Ovary (tissue), 9 donors: ENCODE data around the gene GATD1. TPM values are rescaled to one million over a fixed set of nuclear protein-coding genes. Genes with fewer than 3 reads are reported as not detected.

Experiments
- DNase-seq, 5 donors: peaks; one replicate each; pipeline ENCODE4 v3.0.0-alpha.2; 2019 to 2020
- H3K27ac ChIP-seq, 2 donors: fragments of 200-600 bp; one replicate each; pipeline versions ENCODE4 v1.5.1 to v1.8.0; 2019 to 2022
- H3K27me3 ChIP-seq: fragments of 200-600 bp; one replicate; pipeline ENCODE4 v1.8.0; 2022
- H3K36me3 ChIP-seq: fragments of 200-600 bp; sonication (generic); one replicate; pipeline ENCODE4 v1.5.1; 2019
- H3K4me1 ChIP-seq: one replicate; pipeline ENCODE4 v1.8.1; 2013; ENCODE audit warnings: mild to moderate bottlenecking, moderate library complexity; ENCODE audit not compliant: insufficient read depth
- H3K4me3 ChIP-seq: fragments of 200-600 bp; sonication (generic); one replicate; pipeline ENCODE4 v1.5.1; 2017
- H3K9me3 ChIP-seq, 2 donors: fragments of 200-600 bp in 1 of 2; sonication (generic) in 1 of 2; one replicate each; pipeline versions ENCODE4 v1.5.1 to v1.8.1; 2013 to 2019; ENCODE audit warnings: mild to moderate bottlenecking in 1 of 2, moderate library complexity in 1 of 2
- CTCF ChIP-seq, 3 donors: fragments of 450-650 bp in 2 of 3; fragments of 200-600 bp in 1 of 3; IDR thresholded peaks; one replicate each; pipeline versions ENCODE4 v1.5.1 to v1.8.0; 2016 to 2022; ENCODE audit warnings: antibody characterized with exemption in 3 of 3, mild to moderate bottlenecking in 1 of 3
- EP300 ChIP-seq: sonication (generic); formaldehyde crosslinking; IDR thresholded peaks from one replicate; pipeline ENCODE4 v1.6.1; 2017; ENCODE audit warnings: antibody characterized with exemption
- POLR2A ChIP-seq: fragments of 450-650 bp; IDR thresholded peaks from one replicate; pipeline ENCODE4 v1.6.1; 2017; ENCODE audit warnings: antibody characterized with exemption, mild to moderate bottlenecking, moderate library complexity
- WGBS, 3 donors: extraction: QIAGEN DNeasy Blood & Tissue Kit in 1 of 3; methylation state at CpG; one replicate each; pipeline versions ENCODE4 v1.1.5 to v1.1.7; 2013 to 2017; 5-methylcytosine and 5-hydroxymethylcytosine counted together
- intact Hi-C, 4 donors: fragments of 100-400 bp; cut with DNase I; formaldehyde crosslinking; loops; one replicate each; pipeline versions ENCODE4 v1.11.0 to v1.15.1; 2022 to 2023
- polyA plus RNA-seq, 2 donors: library from polyadenylated mRNA; stranded (reverse); fragments of 200-250 nt in 1 of 2; fragments of 350-450 nt in 1 of 2; fragmentation: Illumina TruSeq in 1 of 2; extraction: RNeasy Lipid Tissue Mini Kit (QIAGEN cat#74804) in 1 of 2; gene quantifications; one replicate each; pipeline ENCODE4 v1.2.3, GENCODE V29; 2013 to 2014
- total RNA-seq, 7 donors: library from RNA; depleted of rRNA in 2 of 7; stranded (reverse); fragments of >200 nt in 2 of 7; fragmentation: NEBNext Ultra II Directional in 3 of 7; extraction: Animal tissue kit (Norgen Biotek cat#: 25700) in 3 of 7; gene quantifications; one replicate each; pipeline versions ENCODE4 v1.1.0 to v1.2.4, GENCODE V29; 2016 to 2023
- donor health status: DM: no; HTN: no; CAD: no; lungs with moderate emphysema.
- donor health status: DM: no; HTN: no; CAD: no.
- donor health status: Bipolar disorder and iron deficiency.
- donor health status: DM: yes; HTN: yes; CAD: no.
- donor health status: DM: no; HTN: no; CAD: no.
- donor health status: DM: yes; HTN: yes; CAD: no.

GATD1 gene
- total and polyA plus RNA-seq, 9 donors: 9.4 to 79.8 (median 56.6) TPM

DNA sequence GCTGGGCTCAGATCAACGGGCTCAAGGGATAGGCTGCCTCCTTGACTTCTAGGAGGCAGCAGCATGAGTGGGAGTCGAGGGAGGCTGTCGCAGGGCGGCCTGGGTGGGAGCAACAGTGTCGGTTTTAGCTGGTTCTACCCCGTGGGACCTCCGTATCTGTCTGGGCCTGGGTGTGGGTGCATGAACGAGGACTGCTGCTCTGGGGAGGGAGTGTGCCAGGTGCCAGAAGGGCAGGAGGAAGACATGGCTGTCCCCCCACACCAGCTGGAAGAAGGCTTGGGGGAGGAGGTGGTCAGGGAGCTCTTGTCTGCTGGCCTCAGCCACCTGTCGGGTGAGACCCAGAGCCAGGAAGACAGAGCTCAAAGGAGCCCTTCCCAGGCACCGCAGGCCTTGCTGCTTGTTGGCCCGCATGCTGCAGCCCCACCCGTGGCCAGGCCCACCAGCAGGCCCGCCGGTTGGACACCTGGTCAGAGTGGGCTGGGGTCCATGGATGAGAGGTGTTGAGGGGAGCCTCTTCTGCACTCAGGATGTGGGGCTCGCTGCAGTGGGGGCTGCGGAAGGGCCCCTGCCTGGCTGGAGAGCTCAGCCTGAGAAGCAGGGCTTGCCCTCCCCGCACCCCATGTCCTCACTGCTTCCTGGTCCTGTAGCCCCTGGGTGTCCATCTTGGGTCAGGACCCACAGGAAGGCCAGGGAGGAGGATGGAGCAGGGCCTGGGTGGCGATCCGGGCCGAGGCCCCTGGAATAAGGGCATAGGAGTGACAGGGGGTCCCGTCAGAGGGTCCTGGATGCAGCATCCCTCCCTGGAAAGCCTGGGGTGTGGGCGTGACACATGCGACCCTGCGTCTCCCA, 9.2 kb upstream of the GATD1 start:
- 49 to 55% (median 53%) methylated on average over 23 to 24 of the region's 24 CpGs for WGBS, 3 donors
- no peak for TF ChIP-seq EP300
- no peak for TF ChIP-seq POLR2A
- TF ChIP-seq CTCF (IDR thresholded peaks at IDR 0.05): no peak
- no peaks in the 10 kb centered on the region for H3K36me3 ChIP-seq

GRCh38 chr11:783581-784015, 6.3 kb upstream of the GATD1 start:
- TF ChIP-seq POLR2A (no peak), EP300 (no peak), CTCF (IDR thresholded peaks at IDR 0.05) (peak; percentile 42 to 53 (median 43))
- Histone ChIP-seq H3K27ac (no peak overlapping the region), H3K9me3 (no peaks in the 10 kb centered on the region), H3K36me3 (no peaks in the 10 kb centered on the region), H3K4me3 (no peak overlapping the region), H3K4me1 (no peaks in the 10 kb centered on the region), H3K27me3 (no peaks in the 10 kb centered on the region)
- intact Hi-C loops: no loop called here
- peak; percentile 64 to 79 (median 71) for DNase-seq
- WGBS, 3 donors: 24 to 30% (median 25%) methylated on average over 24 of the region's 24 CpGs

More for the DNA sequence above, 9.2 kb upstream of the GATD1 start:
- Histone ChIP-seq H3K9me3 (no peaks in the 10 kb centered on the region), H3K27me3 (no peaks in the 10 kb centered on the region), H3K27ac (no peak overlapping the region), H3K4me3 (no peak overlapping the region), H3K4me1 (no peaks in the 10 kb centered on the region)
- intact Hi-C loops: no loop called here
- no peak for DNase-seq

GRCh38 chr11:782264-783174, 5.2 kb upstream of the GATD1 start:
- WGBS, 3 donors: 70 to 72% (median 72%) methylated on average over 31 to 36 of the region's 36 CpGs
- Histone ChIP-seq H3K27ac (no peak overlapping the region), H3K9me3 (no peaks in the 10 kb centered on the region), H3K4me3 (no peak overlapping the region), H3K4me1 (peaks cover 5% of the 10 kb centered on the region), H3K27me3 (no peaks in the 10 kb centered on the region), H3K36me3 (no peaks in the 10 kb centered on the region)
- no peak for TF ChIP-seq EP300
- TF ChIP-seq CTCF (IDR thresholded peaks at IDR 0.05): no peak
- no peak for TF ChIP-seq POLR2A
- intact Hi-C loops: no loop called here
- peak in 1 of 5 donors; percentile 21 for DNase-seq

GRCh38 chr11:779955-780532, 2.8 kb upstream of the GATD1 start:
- DNase-seq: peak in 2 of 5 donors; percentile 24 to 27
- WGBS, 3 donors: 93 to 95% (median 93%) methylated on average over 16 of the region's 16 CpGs
- Histone ChIP-seq H3K9me3 (no peaks in the 10 kb centered on the region), H3K4me1 (peaks cover 10% of the 10 kb centered on the region), H3K36me3 (no peaks in the 10 kb centered on the region), H3K4me3 (no peak overlapping the region), H3K27ac (no peak overlapping the region), H3K27me3 (no peaks in the 10 kb centered on the region)
- intact Hi-C loops: no loop called here
- TF ChIP-seq POLR2A (no peak), CTCF (IDR thresholded peaks at IDR 0.05) (no peak), EP300 (no peak)
